GM10266 (cell line): ENCODE results near the gene TRIM61.
"Not testable (repeated sequence)": the region's sequence is repeated elsewhere in the genome, so short reads cannot be mapped to it uniquely, and the experiment has no call there.

ENCODE experiments used
- DNase-seq: peaks from one replicate; pipeline ENCODE4 v3.0.0; 2012; ENCODE audit errors: extremely low spot score
- TF ChIP-seq, protein P1 (sequence below): IDR thresholded peaks from 2 replicates; pipeline ENCODE4 v1.5.1; 2012; ENCODE audit warnings: mild to moderate bottlenecking, low read depth; ENCODE audit not compliant: control insufficient read depth, insufficient read depth; ENCODE audit errors: missing control alignments

The TRIM61 gene

DNA sequence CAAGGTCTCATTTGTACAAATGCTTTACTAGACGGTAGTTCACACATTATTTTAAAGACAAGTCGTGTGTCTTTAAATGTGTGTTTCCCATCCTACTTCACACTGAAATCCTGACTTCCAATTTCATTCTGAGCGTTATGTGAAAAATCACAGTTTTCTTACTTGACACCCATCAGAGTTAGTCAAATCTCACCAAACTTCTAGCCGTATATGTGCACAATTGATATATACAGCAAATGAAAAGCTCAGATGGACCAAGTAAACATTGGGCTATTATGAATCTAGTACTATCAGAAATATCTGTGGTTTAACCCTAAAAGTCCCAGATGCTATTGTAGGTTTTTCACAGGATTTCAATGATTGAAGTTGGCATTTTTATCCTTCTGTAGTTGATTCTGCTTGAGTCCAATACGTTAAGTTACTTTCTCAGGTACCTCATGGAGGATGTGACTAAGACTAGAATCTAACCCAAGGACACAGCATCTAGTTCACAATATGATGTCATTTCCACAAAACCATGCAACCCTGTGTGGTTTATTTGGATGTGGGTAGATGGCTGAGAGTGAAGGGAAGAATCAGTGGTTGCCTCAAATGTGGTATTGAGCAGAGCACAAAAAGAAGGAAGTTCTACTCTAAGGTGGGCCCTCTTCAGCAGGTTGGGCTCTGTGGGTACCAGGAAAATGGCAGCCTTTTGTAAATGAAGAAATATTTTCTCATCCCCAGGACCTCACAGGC lies 32.2 kb upstream of the TRIM61 start:
- DNase-seq = no peak
- TF ChIP-seq, protein P1, sequence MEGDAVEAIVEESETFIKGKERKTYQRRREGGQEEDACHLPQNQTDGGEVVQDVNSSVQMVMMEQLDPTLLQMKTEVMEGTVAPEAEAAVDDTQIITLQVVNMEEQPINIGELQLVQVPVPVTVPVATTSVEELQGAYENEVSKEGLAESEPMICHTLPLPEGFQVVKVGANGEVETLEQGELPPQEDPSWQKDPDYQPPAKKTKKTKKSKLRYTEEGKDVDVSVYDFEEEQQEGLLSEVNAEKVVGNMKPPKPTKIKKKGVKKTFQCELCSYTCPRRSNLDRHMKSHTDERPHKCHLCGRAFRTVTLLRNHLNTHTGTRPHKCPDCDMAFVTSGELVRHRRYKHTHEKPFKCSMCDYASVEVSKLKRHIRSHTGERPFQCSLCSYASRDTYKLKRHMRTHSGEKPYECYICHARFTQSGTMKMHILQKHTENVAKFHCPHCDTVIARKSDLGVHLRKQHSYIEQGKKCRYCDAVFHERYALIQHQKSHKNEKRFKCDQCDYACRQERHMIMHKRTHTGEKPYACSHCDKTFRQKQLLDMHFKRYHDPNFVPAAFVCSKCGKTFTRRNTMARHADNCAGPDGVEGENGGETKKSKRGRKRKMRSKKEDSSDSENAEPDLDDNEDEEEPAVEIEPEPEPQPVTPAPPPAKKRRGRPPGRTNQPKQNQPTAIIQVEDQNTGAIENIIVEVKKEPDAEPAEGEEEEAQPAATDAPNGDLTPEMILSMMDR = no peak

DNA sequence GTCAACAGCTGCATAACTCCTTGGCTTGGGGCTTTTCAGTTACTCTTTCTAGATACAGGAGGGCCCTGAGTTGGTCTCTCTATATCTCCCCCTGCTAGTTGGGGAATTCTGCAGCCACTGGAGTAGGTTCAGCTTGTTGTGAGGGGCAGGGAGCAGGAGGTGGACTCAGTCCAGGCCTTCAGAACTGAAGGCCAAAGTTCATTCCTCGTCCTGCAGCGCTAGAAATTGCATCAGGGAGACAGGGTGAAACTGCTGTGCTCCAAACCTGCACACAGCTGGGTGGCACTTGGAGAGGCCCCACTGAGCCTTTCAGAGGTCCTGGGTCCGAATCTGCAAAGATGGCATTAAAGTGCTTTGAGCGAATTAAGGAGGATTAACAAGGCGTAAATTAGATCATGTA lies 29.4 kb upstream of the TRIM61 start:
- TF ChIP-seq, protein P1 = no peak
- no peak for DNase-seq

DNA sequence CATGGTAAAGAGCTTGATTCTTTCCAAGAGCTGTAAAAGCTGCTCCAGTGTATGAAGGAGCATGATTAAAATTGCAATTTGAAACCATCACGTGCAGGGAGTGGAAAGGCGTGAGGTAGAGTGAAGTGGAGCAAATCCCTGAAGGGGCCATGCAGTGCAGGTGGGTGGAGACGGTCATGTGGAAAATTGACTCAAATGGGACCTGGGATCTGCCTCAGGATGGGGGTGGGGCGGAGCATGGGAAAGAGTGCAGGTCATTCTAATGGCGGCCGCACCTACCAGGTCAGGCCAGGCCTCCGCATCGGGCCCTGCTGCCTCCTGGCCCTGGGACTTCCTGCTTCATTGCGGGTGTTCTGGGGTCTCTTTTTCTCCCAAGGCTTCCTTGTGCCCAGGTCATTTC lies 29.0 kb upstream of the TRIM61 start:
- TF ChIP-seq, protein P1 = no peak
- DNase-seq = no peak

DNA sequence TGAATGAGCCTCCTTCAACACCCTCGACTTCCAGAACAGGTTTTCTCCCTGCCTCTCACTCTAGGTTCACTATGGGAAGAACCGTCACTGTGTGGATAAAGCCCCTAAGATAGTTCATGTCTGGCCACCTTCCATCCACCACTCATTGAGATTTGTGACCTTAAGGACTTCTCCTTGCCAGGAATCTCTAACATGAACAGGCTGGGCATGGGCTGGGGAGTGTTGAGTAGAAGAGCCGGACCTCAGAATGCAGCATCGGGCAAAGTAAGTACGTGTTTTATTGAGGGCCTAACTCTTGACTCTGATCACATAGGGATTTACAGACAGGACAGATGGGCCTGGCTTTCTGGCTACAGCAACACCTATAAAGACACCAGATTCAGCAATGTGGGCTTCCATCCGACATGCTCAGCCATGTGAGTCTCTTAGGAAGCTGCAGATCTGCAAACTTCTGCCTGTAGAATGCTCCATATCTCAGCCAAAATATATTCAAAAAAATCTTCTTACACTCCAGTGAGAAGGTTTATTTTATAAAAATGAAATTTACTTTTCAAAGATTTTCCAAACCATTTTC lies 28.0 kb upstream of the TRIM61 start:
- no peak for DNase-seq
- TF ChIP-seq, protein P1 = no peak

DNA sequence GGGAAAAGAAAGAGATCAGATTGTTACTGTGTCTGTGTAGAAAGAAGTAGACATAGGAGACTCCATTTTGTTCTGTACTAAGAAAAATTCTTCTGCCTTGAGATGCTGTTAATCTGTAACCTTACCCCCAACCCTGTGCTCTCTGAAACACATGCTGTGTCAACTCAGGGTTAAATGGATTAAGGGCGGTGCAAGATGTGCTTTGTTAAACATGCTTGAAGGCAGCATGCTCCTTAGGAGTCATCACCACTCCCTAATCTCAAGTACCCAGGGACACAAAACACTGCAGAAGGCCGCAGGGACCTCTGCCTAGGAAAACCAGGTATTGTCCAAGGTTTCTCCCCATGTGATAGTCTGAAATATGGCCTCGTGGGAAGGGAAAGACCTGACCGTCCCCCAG lies 24.5 kb upstream of the TRIM61 start:
- DNase-seq = not testable (repeated sequence)

DNA sequence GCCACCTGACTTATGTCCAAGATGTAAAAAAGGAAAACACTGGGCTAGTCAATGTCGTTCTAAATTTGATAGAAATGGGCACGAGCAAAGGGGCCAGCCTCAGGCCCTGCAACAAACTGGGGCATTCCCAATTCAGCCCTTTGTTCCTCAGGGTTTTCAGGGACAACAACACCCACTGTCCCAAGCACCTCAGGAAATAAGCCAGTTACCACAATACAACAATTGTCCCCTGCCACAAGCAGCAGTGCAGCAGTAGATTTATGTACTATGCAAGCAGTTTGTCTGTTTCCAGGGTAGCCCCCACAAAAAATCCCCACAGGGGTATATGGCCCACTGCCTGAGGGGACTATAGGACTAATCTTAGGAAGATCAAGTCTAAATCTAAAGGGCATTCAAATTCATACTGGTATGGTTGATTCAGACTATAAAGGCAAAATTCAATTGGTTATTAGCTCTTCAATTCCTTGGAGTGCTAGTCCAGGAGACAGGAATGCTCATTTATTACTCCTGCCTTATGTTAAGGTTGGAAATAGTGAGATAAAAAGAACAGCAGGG lies 21.1 kb upstream of the TRIM61 start:
- not testable (repeated sequence) for DNase-seq

DNA sequence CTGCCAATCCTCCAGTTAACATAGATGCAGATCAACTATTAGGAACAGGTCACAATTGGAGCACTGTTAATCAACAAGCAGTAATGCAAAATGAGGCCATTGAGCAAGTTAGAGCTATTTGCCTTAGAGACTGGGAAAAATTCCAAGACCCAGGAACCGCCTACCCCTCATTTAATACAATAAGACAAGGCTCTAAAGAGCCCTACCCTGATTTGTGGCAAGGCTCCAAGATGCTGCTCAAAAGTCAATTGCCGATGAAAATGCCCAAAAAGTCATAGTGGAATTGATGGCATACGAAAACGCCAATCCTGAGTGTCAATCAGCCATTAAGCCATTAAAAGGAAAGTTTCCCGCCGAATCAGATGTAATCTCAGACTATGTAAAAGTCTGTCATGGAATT lies 20.5 kb upstream of the TRIM61 start:
- no peak for DNase-seq
- TF ChIP-seq, protein P1 = no peak

DNA sequence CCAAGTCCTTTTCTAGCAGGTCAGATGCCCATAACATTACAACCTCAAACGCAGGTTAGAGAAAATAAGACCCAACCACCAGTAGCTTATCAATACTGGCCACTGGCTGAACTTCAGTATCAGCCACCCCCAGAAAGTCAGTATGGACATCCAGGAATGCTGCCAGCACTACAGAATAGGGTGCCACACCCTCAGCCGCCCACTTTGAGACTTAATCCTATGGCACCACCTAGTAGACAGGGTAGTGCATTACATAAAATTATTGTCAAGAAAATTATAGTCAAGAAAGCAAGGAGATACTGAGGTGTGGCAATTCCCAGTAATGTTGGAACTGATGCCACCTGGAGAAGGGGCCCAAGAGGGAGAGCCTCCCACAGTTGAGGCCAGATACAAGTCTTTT lies 19.9 kb upstream of the TRIM61 start:
- TF ChIP-seq, protein P1 = peak; percentile 27
- no peak for DNase-seq

DNA sequence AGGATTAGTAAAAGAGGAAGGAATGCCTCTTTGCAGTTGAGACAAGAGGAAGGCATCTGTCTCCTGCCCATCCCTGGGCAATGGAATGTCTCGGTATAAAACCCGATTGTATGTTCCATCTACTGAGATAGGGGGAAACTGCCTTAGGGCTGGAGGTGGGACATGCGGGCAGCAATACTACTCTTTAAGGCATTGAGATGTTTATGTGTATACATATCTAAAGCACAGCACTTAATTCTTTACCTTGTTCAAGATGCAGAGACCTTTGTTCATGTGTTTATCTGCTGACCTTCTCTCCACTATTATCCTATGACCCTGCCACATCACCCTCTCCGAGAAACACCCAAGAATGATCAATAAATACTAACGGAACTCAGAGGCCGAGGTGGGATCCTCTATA lies 18.7 kb upstream of the TRIM61 start:
- DNase-seq = not testable (repeated sequence)

DNA sequence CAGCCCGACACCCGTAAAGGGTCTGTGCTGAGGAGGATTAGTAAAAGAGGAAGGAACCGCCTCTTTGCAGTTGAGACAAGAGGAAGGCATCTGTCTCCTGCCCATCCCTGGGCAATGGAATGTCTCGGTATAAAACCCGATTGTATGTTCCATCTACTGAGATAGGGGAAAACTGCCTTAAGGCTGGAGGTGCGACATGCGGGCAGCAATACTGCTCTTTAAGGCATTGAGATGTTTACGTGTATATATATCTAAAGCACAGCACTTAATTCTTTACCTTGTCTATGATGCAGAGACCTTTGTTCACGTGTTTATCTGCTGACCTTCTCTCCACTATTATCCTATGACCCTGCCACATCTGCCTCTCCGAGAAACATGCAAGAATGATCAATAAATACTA lies 13.3 kb upstream of the TRIM61 start:
- not testable (repeated sequence) for DNase-seq
